HG02870 (cell line): ENCODE results near the gene ATP1B4.

Source experiments
- ATAC-seq: cut with Tn5 transposase; IDR thresholded peaks from one replicate; pipeline ENCODE4 v1.9.1; 2021; ENCODE audit warnings: mild to moderate bottlenecking, moderate library complexity; ENCODE audit not compliant: unreplicated experiment

ATP1B4 gene

GRCh38 chrX:120372667-120373370 lies 10.9 kb downstream of the ATP1B4 start:
- no peak for ATAC-seq

DNA sequence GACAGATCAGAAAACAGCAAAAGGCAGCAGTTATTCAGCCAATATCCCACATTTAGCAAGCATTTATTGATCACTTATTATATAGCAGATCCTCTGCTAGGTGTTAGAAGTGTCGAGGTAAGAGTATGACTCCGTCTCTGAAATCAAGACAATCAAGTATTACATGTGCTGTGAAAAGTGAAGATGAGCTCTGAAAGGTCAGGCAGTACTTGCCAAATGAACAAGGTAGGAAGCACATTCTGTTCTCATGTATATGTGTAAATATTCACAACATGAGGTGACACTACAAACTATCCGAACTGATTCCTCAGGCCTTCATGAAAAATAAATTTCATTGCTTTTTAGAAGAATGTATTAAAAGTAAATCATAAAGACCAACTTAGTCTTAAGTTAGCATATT lies 15.3 kb downstream of the ATP1B4 start:
- no peak for ATAC-seq

- no peak for ATAC-seq
Measured at GRCh38 chrX:120377715-120378114, 15.8 kb downstream of the ATP1B4 start.

DNA sequence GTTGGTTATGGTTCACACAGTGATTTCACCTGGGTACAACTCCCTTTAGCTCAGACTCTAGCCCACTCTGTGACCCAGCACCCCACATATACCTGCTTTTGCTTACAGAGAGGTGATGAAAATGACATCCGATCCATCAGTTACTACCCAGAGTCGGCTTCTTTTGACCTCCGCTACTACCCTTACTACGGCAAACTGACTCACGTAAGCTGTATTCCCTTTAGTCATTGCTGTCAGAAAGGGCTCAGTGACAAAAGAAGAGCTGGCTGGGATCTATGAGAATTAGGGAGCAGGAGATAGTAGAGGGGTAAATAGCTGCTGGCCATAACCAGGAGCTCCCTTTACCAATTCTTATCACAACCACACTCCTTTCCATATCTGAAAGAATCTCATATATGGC lies 16.7 kb downstream of the ATP1B4 start:
- no peak for ATAC-seq

DNA sequence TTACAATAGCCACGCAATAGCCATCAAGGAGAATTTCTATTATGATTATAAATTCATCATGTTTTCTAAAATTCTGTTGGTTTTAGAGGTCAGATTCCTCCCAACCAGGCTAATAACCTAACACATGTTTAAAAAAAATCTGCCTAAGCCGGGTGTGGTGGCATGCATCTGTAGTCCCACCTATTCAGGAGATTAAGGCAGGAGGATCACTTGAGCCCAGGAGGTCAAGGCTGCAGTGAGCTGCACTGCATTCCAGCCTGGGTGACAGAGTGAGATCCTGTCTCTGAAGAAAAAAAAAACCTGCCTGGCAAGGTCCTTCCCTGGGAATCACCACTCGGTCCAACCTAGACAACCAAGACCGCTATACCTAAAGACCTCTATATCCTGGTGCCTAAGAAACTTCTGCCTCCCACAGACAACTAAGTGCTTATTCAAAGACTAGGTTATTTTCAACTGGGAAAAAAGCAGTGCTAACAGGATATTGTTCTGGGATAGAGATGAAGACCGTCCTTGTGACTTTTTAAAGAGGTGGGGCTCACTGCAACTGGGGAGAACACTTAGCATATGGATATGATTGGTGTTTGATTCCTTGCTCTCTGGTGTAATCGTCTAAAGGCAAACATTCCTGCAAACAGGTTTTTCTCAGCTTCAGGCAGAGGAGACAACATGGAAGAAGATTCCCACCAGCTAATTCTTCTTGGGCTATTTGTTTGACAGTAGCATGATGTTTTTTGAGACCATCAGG lies 18.2 kb downstream of the ATP1B4 start:
- ATAC-seq, result no peak

GRCh38 chrX:120380699-120381098 lies 18.8 kb downstream of the ATP1B4 start:
- no peak for ATAC-seq

DNA sequence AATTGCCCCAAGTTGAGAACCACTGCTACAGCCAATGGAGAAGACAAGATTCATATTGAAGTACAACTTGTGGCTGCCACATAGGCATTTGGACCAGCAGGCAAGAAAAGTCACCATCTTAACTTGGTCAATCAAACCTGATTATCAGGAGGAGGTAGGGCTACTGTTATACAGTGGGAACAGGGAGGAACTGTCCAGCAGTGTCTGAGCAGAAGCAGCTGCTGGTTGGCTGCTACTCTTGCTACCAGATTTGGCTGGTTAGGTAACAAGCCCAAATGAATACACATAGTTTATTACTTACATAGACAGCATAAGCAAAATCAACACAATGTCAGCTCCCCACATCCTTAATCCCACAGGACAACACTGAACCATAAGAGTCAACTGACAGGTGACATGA lies 39.4 kb downstream of the ATP1B4 start:
- no peak for ATAC-seq

GRCh38 chrX:120402369-120402768 lies 40.5 kb downstream of the ATP1B4 start:
- no peak for ATAC-seq

DNA sequence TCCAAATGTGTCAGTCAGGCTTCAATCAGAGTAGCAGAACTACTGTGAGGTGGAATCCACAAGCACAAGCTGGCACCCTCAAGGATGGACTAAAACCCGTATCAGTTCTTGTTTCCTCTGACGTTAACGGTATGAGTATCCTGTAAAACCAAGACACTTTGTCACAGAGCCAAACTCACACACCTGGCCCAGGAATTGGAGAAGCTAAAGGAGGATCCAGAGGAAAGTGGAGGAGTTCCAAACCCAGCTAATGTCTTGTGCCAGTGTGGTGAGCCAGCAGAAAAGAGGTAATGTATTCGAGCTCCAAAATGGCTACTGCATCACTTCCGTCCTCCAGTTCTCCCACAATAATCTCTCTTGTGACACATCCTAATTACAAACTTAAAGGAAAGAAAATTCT lies 44.7 kb downstream of the ATP1B4 start:
- ATAC-seq, result no peak

- no peak for ATAC-seq
Measured at GRCh38 chrX:120408168-120408567, 46.3 kb downstream of the ATP1B4 start.

DNA sequence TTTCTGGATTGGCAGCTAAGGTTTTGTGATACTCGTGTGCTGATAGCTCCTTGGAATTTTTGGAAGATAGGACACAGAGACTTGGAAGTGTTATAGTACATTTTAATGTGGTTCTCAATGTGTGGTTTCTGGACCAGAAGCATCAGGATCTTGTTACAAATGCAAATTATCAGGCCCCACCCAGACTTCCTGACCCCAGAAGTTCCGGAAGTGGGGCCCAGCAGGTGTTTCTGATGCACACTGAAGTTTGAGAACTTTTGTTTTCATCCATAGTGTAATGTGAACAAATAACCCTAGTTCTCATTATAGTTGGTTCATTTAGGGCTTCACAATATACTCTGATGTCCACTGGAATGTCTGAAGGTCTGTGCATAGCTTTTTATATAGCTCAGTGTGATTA lies 57.6 kb downstream of the ATP1B4 start:
- ATAC-seq, result no peak

GRCh38 chrX:120426599-120426998 lies 64.7 kb downstream of the ATP1B4 start:
- no peak for ATAC-seq

DNA sequence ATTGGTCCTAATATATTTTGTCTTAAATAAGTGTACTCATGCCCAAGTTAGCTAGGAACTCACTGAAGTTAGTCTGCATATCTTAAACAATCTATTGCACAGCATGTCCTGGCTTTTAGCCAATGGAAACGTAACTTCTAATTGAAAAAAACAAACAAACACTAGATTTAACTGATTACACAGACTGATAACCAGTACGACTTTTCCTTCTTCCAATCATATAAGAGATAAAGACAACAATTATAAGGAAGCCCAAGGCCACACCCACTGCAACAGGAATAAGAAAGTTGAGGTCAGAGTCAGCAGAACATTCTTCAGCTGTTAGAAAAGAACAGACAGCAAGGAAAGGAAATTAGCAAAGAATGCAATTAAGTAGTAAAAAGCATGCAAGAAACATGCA lies 66.4 kb downstream of the ATP1B4 start:
- ATAC-seq, result no peak

DNA sequence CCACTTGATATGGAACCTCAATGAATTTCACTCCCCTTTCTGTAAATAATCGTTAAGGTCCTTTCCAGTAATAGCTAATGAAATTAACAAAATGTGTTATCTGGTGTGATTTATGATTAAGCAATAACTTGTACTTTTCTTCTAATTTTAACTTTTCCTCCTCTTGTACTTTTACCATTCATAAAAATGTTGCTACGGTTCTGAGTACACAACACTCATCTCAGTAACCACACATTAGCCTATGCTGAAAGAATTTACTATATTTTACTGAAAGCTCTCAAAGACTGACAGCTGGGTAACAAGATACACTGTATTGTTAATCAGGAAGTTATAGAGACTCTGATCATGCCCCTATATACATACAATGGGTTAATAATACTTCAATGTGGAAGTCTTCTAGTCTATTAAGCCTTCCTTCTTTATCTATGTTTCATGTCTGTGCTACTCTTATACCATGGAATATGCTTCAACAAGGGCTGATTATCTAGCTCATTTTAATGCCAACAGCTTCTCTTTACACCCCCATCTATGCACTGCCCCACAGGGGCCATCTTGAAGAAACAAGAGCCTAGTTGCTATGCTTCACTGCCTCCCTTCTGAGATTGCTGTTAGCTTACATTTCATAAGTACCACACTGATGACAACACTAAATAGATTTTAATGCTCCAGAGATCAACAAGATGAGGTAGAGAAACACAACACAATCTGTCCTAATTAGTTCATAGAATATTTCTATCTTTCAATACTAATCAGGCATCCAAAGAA lies 68.1 kb downstream of the ATP1B4 start:
- ATAC-seq, result peak; percentile 90
